A673 (cell line): ENCODE measurements around the gene PIP4K2A. TPM values are rescaled to one million over a fixed set of nuclear protein-coding genes. Genes with fewer than 3 reads are reported as not detected.

Experiments
- BruUV-seq: library from RNA; stranded (reverse); fragments of 400-500 nt; replicated peaks from 2 replicates; lab custom pipeline; 2021; lab: Mats Ljungman, UMichigan
- CTCF ChIA-PET: fragments of 300-600 bp; sonication (Branson Sonifier 250); formaldehyde crosslinking; loops from one replicate; lab custom pipeline; 2022; ENCODE audit warnings: antibody characterized with exemption; lab: Charles Lee
- POLR2A ChIA-PET: fragments of 300-600 bp; sonication (Branson Sonifier 250); formaldehyde crosslinking; loops from one replicate; lab custom pipeline; 2022; ENCODE audit warnings: antibody characterized with exemption; ENCODE audit not compliant: low non-redundant PET; lab: Charles Lee
- DNase-seq: peaks from one replicate; pipeline ENCODE4 v3.0.0-alpha.2; 2015; ENCODE audit warnings: low spot score
- H3K27ac ChIP-seq: fragments of 200-600 bp; sonication (generic); 2 replicates; pipeline ENCODE4 v1.5.1; 2016; ENCODE audit warnings: mixed run types, low read depth, mild to moderate bottlenecking, mixed read lengths, antibody characterized with exemption, low read length; ENCODE audit not compliant: poor library complexity, severe bottlenecking
- H3K27me3 ChIP-seq: fragments of 200-600 bp; sonication (generic); replicated peaks from 2 replicates; pipeline ENCODE4 v1.6.1; 2017; ENCODE audit warnings: mixed run types, low read depth, mild to moderate bottlenecking, mixed read lengths, antibody characterized with exemption, low read length; ENCODE audit not compliant: insufficient read depth, poor library complexity
- H3K36me3 ChIP-seq: fragments of 200-600 bp; sonication (generic); 2 replicates; pipeline ENCODE4 v1.6.1; 2016; ENCODE audit warnings: mixed run types, mild to moderate bottlenecking, mixed read lengths, antibody characterized with exemption, low read length; ENCODE audit not compliant: insufficient read depth, poor library complexity, severe bottlenecking
- H3K4me1 ChIP-seq: fragments of 200-600 bp; sonication (generic); 2 replicates; pipeline ENCODE4 v1.6.1; 2017; ENCODE audit warnings: mixed run types, mild to moderate bottlenecking, mixed read lengths, antibody characterized with exemption, low read length; ENCODE audit not compliant: insufficient read depth, poor library complexity, severe bottlenecking
- H3K4me3 ChIP-seq: fragments of 200-600 bp; sonication (generic); 2 replicates; pipeline ENCODE4 v1.5.1; 2016; ENCODE audit warnings: low read depth, mixed run types, mild to moderate bottlenecking, mixed read lengths, low read length; ENCODE audit not compliant: poor library complexity, severe bottlenecking
- H3K9me3 ChIP-seq: fragments of 200-600 bp; sonication (generic); 2 replicates; pipeline ENCODE4 v1.6.1; 2016; ENCODE audit warnings: mixed run types, low read depth, mild to moderate bottlenecking, mixed read lengths, antibody characterized with exemption, low read length; ENCODE audit not compliant: poor library complexity, severe bottlenecking
- CTCF ChIP-seq: fragments of 300-800, 200-600 bp; sonication (generic); conservative IDR thresholded peaks from 2 replicates; pipeline ENCODE4 v1.5.1; 2017; ENCODE audit warnings: low read depth, mild to moderate bottlenecking, antibody characterized with exemption, low read length, moderate library complexity, mixed read lengths
- EZH2 ChIP-seq: fragments of 200-600 bp; sonication (generic); IDR thresholded peaks from 2 replicates; pipeline ENCODE4 v1.6.1; 2017; ENCODE audit warnings: borderline replicate concordance, low read depth, mild to moderate bottlenecking, mixed read lengths, antibody characterized with exemption, low read length; ENCODE audit not compliant: poor library complexity, severe bottlenecking
- intact Hi-C: fragments of 100-400 bp; cut with micrococcal nuclease; formaldehyde crosslinking; loops from one replicate; pipeline ENCODE4 v1.10.0; 2022; ENCODE audit not compliant: unreplicated experiment
- total RNA-seq: library from RNA; stranded (reverse); gene quantifications from 2 replicates; pipeline ENCODE4 v1.2.3, GENCODE V29; 2021

Gene PIP4K2A
- total RNA-seq, 1 experiment from 2014 or later: 19.8 TPM

GRCh38 chr10:22740180-22740579 is 25.8 kb upstream of the PIP4K2A start:
- POLR2A ChIA-PET: no interaction called here

GRCh38 chr10:22737587-22737986 is 23.2 kb upstream of the PIP4K2A start:
- ChIA-PET CTCF (no interaction called here), POLR2A (interaction anchor here (0.5 kb wide), 1 partner anchor 41 kb away, joined by 3 read pairs; no protein-coding TSS in a partner anchor)
- no peak overlapping the region for H3K4me3 ChIP-seq
- no TSS peak for BruUV-seq
- peak; percentile 25 for DNase-seq
- H3K36me3 ChIP-seq: no peaks in the 10 kb centered on the region
- intact Hi-C loops: no loop called here
- H3K4me1 ChIP-seq: no peaks in the 10 kb centered on the region
- H3K27me3 ChIP-seq: peaks cover 4% of the 10 kb centered on the region
- H3K9me3 ChIP-seq: no peaks in the 10 kb centered on the region
- H3K27ac ChIP-seq: no peak overlapping the region
- TF ChIP-seq CTCF: no peak
- no peak for TF ChIP-seq EZH2

More at GRCh38 chr10:22740180-22740579, 25.8 kb upstream of the PIP4K2A start:
- no peak overlapping the region for H3K4me3 ChIP-seq
- intact Hi-C loops: no loop called here
- DNase-seq: no peak
- no TSS peak for BruUV-seq
- no peaks in the 10 kb centered on the region for H3K9me3 ChIP-seq
- no peaks in the 10 kb centered on the region for H3K36me3 ChIP-seq
- TF ChIP-seq CTCF (no peak), EZH2 (no peak)
- no peaks in the 10 kb centered on the region for H3K4me1 ChIP-seq
- H3K27me3 ChIP-seq: peaks cover 4% of the 10 kb centered on the region
- CTCF ChIA-PET: no interaction called here
- no peak overlapping the region for H3K27ac ChIP-seq

- intact Hi-C loops: no loop called here
- no peak overlapping the region for H3K27ac ChIP-seq
- no peaks in the 10 kb centered on the region for H3K9me3 ChIP-seq
- TF ChIP-seq CTCF: no peak
- TF ChIP-seq EZH2: no peak
- no peak overlapping the region for H3K4me3 ChIP-seq
- H3K27me3 ChIP-seq: peaks cover 3% of the 10 kb centered on the region
- DNase-seq: no peak
- BruUV-seq: no TSS peak
- H3K4me1 ChIP-seq: no peaks in the 10 kb centered on the region
- H3K36me3 ChIP-seq: no peaks in the 10 kb centered on the region
- ChIA-PET POLR2A (no interaction called here), CTCF (no interaction called here)
These were observed 21.8 kb upstream of the PIP4K2A start for GRCh38 chr10:22736134-22736533.
